Coronary artery (tissue), 2 donors: ENCODE results near the gene FAM25A.
"Not testable (repeated sequence)": the region's sequence is repeated elsewhere in the genome, so short reads cannot be mapped to it uniquely, and the experiment has no call there.

ENCODE experiments used
- DNase-seq: peaks from one replicate; pipeline ENCODE4 v3.0.0-alpha.2; 2017; ENCODE audit warnings: low spot score
- H3K27ac ChIP-seq, 2 donors: fragments of 200-600 bp; sonication (generic); one replicate each; pipeline ENCODE4 v1.5.1; 2016 to 2019
- H3K4me3 ChIP-seq: fragments of 200-600 bp; sonication (generic); 2 replicates; pipeline ENCODE4 v1.5.1; 2016; ENCODE audit warnings: mild to moderate bottlenecking, moderate library complexity
- CTCF ChIP-seq: fragments of 200-600 bp; sonication (generic); IDR thresholded peaks from one replicate; pipeline ENCODE4 v1.5.1; 2019; ENCODE audit warnings: antibody characterized with exemption

The FAM25A gene

GRCh38 chr10:86979296-86979818 is 40.7 kb upstream of the FAM25A start:
- DNase-seq, result no peak
- peak overlapping the region; percentile 99 for H3K27ac ChIP-seq
- no peak for TF ChIP-seq CTCF
- H3K4me3 ChIP-seq, result no peak overlapping the region

DNA sequence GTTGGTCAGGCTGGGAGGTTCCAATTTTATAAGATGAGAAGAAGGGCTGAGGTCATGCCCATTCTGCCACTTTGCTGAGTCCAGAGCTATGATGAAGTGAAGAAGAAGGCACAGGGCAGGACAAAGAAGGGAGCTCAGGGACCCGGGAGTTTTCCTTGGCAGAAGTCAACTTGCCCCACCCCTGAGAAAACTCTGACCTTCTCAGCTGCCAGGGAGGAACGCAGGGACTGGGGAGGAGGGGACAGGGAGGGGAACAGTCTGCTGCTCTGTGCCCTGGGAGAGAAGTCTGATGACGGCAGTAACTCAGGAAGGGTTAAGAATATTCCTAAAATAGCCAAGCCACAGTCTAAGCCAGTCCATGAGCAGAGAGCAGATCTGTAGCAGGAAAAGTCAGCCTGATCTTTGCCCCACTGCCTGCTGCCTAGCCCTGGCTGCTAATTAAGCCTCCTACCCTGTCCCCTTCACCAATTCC is 40.1 kb upstream of the FAM25A start:
- no peak for TF ChIP-seq CTCF
- DNase-seq, result peak; percentile 93
- Histone ChIP-seq H3K27ac (peak overlapping the region; percentile 99), H3K4me3 (peak overlapping the region; percentile 59)

GRCh38 chr10:86981020-86981419 is 39.1 kb upstream of the FAM25A start:
- Histone ChIP-seq H3K27ac (peak overlapping the region; percentile 99), H3K4me3 (peak overlapping the region; percentile 59)
- not testable (repeated sequence) for DNase-seq

- no peak for DNase-seq
- no peak overlapping the region for H3K4me3 ChIP-seq
- H3K27ac ChIP-seq, result peak overlapping the region; percentile 26 to 99
- no peak for TF ChIP-seq CTCF
Observed at GRCh38 chr10:86981716-86982115, 38.4 kb upstream of the FAM25A start.

GRCh38 chr10:86984498-86984897 is 35.6 kb upstream of the FAM25A start:
- not testable (repeated sequence) for H3K4me3 ChIP-seq, DNase-seq, H3K27ac ChIP-seq

DNA sequence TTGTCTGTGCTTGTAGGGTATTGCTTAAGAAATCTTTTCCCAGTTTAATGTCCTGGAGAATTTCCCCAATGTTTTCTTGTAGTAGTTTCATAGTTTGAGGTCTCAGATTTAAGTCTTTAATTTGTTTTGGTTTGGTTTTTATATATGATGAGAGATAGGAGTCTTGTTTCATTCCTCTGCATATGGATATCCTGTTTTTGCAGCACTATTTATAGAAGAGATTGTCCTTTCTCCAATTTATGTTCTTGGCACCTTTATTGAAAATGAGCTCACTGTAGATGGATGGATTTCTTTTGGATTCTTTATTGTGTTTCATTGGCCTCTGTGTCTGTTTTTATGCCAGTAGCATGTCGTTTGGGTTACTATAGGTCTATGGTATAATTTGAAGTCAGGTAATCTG is 31.6 kb upstream of the FAM25A start:
- no peak for TF ChIP-seq CTCF
- no peak for DNase-seq
- Histone ChIP-seq H3K27ac (peak overlapping the region in 1 of 2 donors; percentile 7), H3K4me3 (no peak overlapping the region)

DNA sequence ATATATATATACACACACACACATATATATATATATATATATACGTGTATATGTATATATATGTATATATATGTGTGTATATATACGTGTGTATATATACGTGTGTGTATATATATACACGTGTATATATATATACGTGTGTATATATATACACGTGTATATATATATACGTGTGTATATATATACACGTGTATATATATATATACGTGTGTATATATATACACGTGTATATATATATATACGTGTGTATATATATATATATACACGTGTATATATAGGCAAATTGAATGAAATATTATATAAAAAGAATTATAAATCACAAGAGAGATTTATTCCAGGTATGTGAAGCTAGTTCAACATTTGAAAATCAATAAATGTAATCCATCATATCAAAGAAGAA is 28.7 kb upstream of the FAM25A start:
- DNase-seq, H3K4me3 ChIP-seq, H3K27ac ChIP-seq: not testable (repeated sequence)

GRCh38 chr10:86992456-86992855 is 27.6 kb upstream of the FAM25A start:
- peak overlapping the region in 1 of 2 donors; percentile 10 for H3K27ac ChIP-seq
- no peak for DNase-seq
- H3K4me3 ChIP-seq, result no peak overlapping the region
- no peak for TF ChIP-seq CTCF

DNA sequence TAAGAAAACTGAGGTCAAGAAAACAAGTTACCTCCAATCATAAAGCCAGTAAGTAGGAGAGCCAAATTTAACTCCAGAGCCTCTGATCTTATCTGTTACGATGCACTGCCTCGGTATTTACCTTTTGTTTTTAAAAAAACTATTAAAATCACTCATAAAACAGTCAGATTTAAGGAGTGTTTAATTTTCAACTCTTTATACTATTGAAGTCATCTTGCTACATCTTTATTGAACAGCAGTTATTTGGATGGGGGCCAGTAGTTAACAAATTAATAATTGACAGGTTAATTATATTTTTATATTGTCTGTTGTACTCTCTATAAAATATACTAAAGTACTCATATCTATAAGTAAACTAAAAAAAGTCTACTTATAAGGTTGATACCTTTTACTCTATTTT is 27.2 kb upstream of the FAM25A start:
- no peak for DNase-seq
- peak overlapping the region in 1 of 2 donors; percentile 10 for H3K27ac ChIP-seq
- no peak for TF ChIP-seq CTCF
- H3K4me3 ChIP-seq, result no peak overlapping the region

DNA sequence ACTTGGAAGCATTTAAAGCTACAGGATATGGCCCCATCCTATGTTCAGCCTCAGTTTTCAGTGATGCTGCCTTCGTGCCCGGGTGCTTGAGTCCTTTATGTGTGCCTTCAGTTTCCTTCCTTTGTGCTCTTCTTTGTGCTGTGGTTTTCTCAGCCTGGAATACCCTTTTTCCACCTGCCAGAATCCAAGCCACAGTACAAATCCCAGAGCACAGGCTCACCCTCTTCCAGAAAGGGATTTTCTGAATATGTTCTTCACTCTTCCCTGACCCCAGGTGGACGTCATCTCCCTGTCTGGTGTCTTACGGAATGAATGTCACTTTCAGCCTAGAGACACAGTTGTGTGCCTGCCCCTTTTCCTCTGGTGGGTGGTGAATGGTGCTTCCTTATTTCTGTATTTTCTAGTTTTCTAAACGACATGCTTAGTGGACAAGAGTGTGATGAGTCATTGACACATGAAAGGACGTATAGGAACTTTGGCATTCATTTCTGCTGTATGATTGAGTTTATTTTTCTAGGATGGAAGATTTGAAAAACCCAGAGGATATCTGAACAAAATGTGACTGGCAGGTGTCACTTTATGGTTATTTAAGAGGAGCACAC is 20.2 kb upstream of the FAM25A start:
- not testable (repeated sequence) for H3K4me3 ChIP-seq, H3K27ac ChIP-seq, DNase-seq
